Measurements from ENCODE around the gene RNU6-9.

DNA sequence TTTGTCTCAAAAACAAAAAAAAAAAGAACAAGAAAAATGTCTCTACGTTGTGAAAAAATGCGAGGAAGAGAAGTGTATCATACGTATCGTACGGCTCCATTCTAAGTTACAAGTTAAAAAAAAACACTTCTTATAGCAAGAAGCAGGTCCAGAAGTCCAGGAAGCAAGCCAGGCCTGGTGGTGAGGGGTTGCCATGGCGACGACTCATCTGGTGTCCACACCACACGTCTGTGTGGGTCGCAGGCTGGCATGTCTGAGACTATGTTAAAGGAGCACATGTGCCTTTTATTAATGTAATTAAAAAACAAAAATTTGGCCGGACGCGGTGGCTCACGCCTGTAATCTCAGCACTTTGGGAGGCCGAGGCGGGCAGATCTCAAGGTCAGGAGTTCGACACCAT lies 6.2 kb upstream of the RNU6-9 start:
- no peak for TF ChIP-seq POLR2A (IDR thresholded peaks at IDR 0.05)
- no peak for TF ChIP-seq EP300 (IDR thresholded peaks at IDR 0.05)
- TF ChIP-seq, protein P1, sequence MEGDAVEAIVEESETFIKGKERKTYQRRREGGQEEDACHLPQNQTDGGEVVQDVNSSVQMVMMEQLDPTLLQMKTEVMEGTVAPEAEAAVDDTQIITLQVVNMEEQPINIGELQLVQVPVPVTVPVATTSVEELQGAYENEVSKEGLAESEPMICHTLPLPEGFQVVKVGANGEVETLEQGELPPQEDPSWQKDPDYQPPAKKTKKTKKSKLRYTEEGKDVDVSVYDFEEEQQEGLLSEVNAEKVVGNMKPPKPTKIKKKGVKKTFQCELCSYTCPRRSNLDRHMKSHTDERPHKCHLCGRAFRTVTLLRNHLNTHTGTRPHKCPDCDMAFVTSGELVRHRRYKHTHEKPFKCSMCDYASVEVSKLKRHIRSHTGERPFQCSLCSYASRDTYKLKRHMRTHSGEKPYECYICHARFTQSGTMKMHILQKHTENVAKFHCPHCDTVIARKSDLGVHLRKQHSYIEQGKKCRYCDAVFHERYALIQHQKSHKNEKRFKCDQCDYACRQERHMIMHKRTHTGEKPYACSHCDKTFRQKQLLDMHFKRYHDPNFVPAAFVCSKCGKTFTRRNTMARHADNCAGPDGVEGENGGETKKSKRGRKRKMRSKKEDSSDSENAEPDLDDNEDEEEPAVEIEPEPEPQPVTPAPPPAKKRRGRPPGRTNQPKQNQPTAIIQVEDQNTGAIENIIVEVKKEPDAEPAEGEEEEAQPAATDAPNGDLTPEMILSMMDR (IDR thresholded peaks at IDR 0.05), result no peak
